DND-41 (cell line): ENCODE data around the gene ALPL.

Experiments
- ATAC-seq: fragments of 200-7000 bp; cut with Tn5 transposase; 3 replicates; pipeline ENCODE4 v1.9.1; 2021; ENCODE audit warnings: low read depth; ENCODE audit not compliant: insufficient read depth
- DNase-seq: peaks from one replicate; pipeline ENCODE4 v3.0.0-alpha.2; 2020
- H2AFZ ChIP-seq: 2 replicates; pipeline ENCODE4 v1.6.0; 2012; ENCODE audit warnings: low read depth, low read length
- H3K27ac ChIP-seq: 2 replicates; pipeline ENCODE4 v1.5.1; 2012; ENCODE audit warnings: low read length, inconsistent platforms
- H3K27me3 ChIP-seq: fragments of 200-600 bp; sonication (generic); 2 replicates; pipeline ENCODE4 v1.6.0; 2012; ENCODE audit warnings: low read length, mild to moderate bottlenecking, inconsistent platforms; ENCODE audit not compliant: insufficient read depth, poor library complexity
- H3K36me3 ChIP-seq: 2 replicates; pipeline ENCODE4 v1.5.1; 2012; ENCODE audit warnings: low read length, inconsistent platforms; ENCODE audit not compliant: insufficient read depth
- H3K4me1 ChIP-seq: 2 replicates; pipeline ENCODE4 v1.5.1; 2012; ENCODE audit warnings: mild to moderate bottlenecking, low read length; ENCODE audit not compliant: insufficient read depth
- H3K4me2 ChIP-seq: 2 replicates; pipeline ENCODE4 v1.6.0; 2012; ENCODE audit warnings: mild to moderate bottlenecking, moderate library complexity, low read length, inconsistent platforms; ENCODE audit not compliant: insufficient read depth
- H3K4me3 ChIP-seq, 2 experiments: fragments of 200-600 bp in 1 of 2; shearing (Covaris generic) in 1 of 2; 2 replicates each; pipeline ENCODE4 v1.5.1; 2012 to 2016; ENCODE audit warnings: inconsistent platforms in 2 of 2, low read length in 2 of 2, mild to moderate bottlenecking in 2 of 2, low read depth in 1 of 2, moderate library complexity in 1 of 2
- H3K79me2 ChIP-seq: 2 replicates; pipeline ENCODE4 v1.6.0; 2012; ENCODE audit warnings: low read length, inconsistent platforms; ENCODE audit not compliant: insufficient read depth
- H3K9ac ChIP-seq: 2 replicates; pipeline ENCODE4 v1.6.0; 2012; ENCODE audit warnings: low read depth, mild to moderate bottlenecking, inconsistent platforms, low read length, moderate library complexity
- H3K9me3 ChIP-seq: 2 replicates; pipeline ENCODE4 v1.5.1; 2012; ENCODE audit warnings: low read length, moderate library complexity, mild to moderate bottlenecking, inconsistent platforms; ENCODE audit not compliant: insufficient read depth, severe bottlenecking
- H4K20me1 ChIP-seq: 2 replicates; pipeline ENCODE4 v1.6.0; 2012; ENCODE audit warnings: low read length; ENCODE audit not compliant: insufficient read depth
- EZH2 ChIP-seq: IDR thresholded peaks from 3 replicates; pipeline ENCODE4 v1.6.1; 2012; ENCODE audit warnings: borderline replicate concordance, low read depth, mild to moderate bottlenecking, moderate library complexity, low read length, inconsistent platforms; ENCODE audit not compliant: severe bottlenecking
- TF ChIP-seq, protein P1 (sequence below): IDR thresholded peaks from 2 replicates; pipeline ENCODE4 v1.5.1; 2012; ENCODE audit warnings: borderline replicate concordance, low read length, moderate library complexity, mild to moderate bottlenecking; ENCODE audit not compliant: poor library complexity, severe bottlenecking; ENCODE audit errors: extremely low read depth

ALPL gene

DNA sequence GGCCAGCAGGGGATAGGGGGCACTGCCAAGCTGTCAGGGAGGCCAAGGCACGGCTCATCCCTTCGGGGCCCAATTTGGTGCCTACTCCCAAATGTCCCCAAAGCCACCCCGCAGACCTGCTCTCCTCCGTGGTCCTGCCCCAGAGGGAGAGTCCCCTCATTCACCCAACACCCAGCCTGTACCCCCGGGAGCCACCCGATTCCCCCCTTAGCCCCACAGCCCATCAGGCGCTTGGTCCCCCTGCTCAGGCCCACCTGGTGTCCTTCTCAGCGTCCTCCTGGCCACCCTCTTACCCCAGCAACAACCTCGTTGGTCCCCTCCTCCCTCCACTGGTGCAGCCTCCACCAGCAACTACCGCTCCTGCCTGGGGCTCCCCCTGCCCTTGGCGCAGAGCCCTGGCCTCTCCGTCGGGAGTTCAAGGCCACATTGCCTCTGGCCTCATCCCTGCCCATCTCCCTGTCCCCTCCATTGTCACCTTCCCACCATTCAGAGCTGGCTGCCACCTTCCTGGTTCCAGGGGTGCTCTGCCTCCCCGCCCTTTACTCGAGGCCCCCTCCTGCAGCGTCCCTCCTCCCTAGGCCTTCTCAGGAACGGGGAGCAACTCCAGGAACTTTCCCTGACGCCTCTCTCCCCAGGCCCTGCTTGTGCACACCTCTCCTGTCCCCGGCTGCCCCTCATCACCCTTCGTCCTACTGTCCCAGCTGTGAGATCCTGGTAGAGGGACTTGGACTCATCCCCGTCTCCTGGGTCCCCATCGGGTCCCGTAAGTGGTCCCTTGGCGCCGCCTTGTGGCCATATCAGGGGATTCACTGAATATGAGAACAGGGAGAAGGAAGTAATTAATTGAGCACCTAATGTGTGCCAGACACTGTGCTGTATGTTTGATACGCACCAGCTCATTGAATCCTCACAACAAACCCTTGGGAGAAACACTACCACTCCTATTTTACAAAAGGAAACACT is 86.0 kb downstream of the ALPL start:
- Histone ChIP-seq H3K36me3 (no peaks in the 10 kb centered on the region), H4K20me1 (peaks cover 14% of the 10 kb centered on the region), H3K4me2 (no peak overlapping the region), H3K79me2 (no peaks in the 10 kb centered on the region), H3K9ac (no peak overlapping the region), H3K9me3 (no peaks in the 10 kb centered on the region), H3K4me1 (no peaks in the 10 kb centered on the region), H3K27ac (no peak overlapping the region), H2AFZ (no peak overlapping the region), H3K27me3 (no peaks in the 10 kb centered on the region), H3K4me3 (no peak overlapping the region)
- DNase-seq, result peak; percentile 69
- ATAC-seq, result peak; percentile 74
- TF ChIP-seq EZH2, result no peak
- TF ChIP-seq, protein P1, sequence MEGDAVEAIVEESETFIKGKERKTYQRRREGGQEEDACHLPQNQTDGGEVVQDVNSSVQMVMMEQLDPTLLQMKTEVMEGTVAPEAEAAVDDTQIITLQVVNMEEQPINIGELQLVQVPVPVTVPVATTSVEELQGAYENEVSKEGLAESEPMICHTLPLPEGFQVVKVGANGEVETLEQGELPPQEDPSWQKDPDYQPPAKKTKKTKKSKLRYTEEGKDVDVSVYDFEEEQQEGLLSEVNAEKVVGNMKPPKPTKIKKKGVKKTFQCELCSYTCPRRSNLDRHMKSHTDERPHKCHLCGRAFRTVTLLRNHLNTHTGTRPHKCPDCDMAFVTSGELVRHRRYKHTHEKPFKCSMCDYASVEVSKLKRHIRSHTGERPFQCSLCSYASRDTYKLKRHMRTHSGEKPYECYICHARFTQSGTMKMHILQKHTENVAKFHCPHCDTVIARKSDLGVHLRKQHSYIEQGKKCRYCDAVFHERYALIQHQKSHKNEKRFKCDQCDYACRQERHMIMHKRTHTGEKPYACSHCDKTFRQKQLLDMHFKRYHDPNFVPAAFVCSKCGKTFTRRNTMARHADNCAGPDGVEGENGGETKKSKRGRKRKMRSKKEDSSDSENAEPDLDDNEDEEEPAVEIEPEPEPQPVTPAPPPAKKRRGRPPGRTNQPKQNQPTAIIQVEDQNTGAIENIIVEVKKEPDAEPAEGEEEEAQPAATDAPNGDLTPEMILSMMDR, result peak; percentile 83

DNA sequence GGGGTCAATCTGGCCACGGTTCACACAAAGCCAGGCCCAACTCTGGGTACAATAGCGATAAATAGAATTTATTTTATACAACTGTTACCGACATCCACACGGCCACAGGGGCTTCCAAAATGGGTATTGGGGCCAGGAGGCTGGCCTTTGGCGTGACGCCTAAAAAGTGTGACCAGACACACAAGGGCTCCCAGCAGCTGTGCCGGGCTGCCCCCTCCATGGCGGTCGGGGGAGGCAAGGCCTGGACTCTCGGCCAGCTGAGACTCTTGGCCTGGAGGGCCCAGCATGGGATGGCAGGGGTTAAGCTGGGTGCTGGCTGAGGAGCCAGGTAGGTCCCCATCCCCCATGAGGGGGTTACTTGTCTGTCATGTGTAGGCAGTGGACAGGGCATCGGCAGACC is 87.0 kb downstream of the ALPL start:
- DNase-seq (no peak), ATAC-seq (no peak)
- Histone ChIP-seq H3K4me3 (no peak overlapping the region), H4K20me1 (peaks cover 14% of the 10 kb centered on the region), H3K27me3 (no peaks in the 10 kb centered on the region), H3K9ac (no peak overlapping the region), H3K79me2 (no peaks in the 10 kb centered on the region), H3K27ac (no peak overlapping the region), H2AFZ (no peak overlapping the region), H3K36me3 (no peaks in the 10 kb centered on the region), H3K4me2 (no peak overlapping the region), H3K9me3 (no peaks in the 10 kb centered on the region), H3K4me1 (no peaks in the 10 kb centered on the region)
- TF ChIP-seq EZH2, result no peak
- TF ChIP-seq, protein P1, result no peak

DNA sequence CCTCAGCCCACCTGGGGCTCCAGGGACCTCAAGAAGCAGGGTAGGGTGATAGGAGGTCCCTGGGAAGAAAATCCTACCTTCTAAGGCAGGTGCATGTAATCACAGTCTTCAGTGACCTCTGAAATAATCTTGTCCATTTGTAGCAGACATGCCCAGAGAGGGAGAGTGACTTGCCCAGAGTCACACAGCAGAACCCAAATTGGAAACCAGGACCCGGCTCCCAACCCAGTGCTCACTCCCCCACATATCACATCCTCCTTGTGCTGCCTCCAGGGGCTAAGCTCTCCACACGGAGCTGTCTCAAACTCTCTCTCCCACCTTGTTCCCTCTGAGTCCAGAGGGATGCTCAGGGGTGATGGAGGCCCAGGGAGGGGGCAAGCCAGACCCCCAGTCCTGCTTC is 87.4 kb downstream of the ALPL start:
- no peak for TF ChIP-seq EZH2
- TF ChIP-seq, protein P1, result no peak
- Histone ChIP-seq H2AFZ (no peak overlapping the region), H3K4me1 (no peaks in the 10 kb centered on the region), H3K4me3 (no peak overlapping the region), H3K36me3 (no peaks in the 10 kb centered on the region), H3K27me3 (no peaks in the 10 kb centered on the region), H3K4me2 (no peak overlapping the region), H4K20me1 (peaks cover 14% of the 10 kb centered on the region), H3K79me2 (no peaks in the 10 kb centered on the region), H3K27ac (no peak overlapping the region), H3K9me3 (no peaks in the 10 kb centered on the region), H3K9ac (no peak overlapping the region)
- ATAC-seq (no peak), DNase-seq (no peak)
